Activated gamma-delta T cell treated with anti-CD3 and anti-CD28 coated beads, Interleukin-2, amount 50 U/mL, for 16 hours (primary cell): ENCODE measurements around the gene IRX4.

Experiments
- DNase-seq: peaks from one replicate; pipeline ENCODE4 v3.0.0-alpha.2; 2020; ENCODE audit warnings: low read depth

Gene IRX4

DNA sequence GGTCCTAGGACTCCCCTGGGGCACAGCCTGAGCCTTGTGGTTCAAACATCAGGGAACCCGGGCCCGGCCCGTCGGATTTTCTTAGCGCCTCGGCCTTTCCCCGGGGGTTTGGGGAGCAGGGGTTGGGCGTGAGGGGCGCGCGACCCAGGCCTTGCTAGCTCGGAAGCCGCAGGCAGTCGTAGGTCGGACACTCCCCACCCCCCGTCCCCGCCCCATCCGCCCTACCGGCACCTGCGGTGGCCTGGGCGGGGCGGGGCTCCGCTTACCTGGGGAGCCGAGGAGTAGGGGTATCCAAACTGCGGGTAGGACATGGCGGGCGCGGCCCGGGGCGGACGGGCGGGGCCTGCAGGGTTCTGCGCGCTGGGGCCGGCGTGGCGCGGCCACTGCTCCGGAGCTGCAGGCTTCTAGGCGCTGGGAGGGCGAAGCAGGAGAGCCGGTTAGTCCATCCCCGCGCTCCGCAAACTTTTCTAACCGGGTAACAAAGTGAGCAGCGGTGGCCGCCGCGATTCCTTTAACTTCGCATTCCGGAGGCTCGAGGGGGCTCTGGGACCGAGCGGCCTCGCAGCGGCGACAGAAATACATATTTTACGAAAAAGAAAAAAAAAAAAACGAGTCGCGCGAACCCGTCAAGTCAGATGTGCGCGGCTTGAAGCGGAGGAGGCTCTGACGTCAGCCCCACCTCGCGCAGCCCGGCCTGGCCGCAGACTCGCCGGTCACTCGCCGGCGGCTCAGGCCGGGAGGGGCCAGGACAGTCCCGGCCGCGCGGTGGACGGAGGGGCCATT is at the start of gene IRX4:
Gene IRX4, minus strand, starts transcription at position 589 of the 783 bp plus-strand sequence. Its CDS starts 278 bp downstream, at position 311.
- DNase-seq, result no peak

DNA sequence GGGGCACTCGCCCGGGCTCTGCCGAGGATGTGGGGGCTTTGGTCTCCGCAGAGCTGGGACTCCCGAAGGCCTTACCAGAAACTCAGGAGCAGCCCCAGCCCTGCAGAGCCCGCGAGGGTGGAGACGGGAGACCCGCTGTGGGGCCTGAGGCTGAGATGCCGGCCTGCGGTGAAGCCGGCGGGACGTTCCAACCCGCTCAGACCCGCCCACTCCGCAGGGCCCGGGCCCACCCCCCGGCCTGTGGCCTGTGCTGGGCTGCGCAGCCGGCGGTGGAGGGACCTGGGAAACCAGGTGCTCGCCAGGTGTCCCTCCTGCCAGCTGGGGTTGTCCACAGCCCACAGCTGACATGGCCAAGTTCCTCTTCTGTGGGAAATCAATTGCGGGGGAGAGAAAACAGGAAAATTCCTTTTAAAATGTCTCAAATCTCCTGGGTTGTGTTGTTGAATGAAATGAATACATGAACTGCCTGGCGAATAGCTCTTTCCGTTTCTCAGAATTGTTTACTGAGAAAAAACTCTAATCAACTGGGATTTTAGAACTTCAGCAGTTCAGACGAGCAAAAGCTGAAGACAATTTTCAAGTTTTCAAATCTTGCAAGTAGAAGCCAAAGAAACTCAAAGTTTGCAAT is 49.0 kb upstream of the IRX4 start:
- DNase-seq, result no peak

DNA sequence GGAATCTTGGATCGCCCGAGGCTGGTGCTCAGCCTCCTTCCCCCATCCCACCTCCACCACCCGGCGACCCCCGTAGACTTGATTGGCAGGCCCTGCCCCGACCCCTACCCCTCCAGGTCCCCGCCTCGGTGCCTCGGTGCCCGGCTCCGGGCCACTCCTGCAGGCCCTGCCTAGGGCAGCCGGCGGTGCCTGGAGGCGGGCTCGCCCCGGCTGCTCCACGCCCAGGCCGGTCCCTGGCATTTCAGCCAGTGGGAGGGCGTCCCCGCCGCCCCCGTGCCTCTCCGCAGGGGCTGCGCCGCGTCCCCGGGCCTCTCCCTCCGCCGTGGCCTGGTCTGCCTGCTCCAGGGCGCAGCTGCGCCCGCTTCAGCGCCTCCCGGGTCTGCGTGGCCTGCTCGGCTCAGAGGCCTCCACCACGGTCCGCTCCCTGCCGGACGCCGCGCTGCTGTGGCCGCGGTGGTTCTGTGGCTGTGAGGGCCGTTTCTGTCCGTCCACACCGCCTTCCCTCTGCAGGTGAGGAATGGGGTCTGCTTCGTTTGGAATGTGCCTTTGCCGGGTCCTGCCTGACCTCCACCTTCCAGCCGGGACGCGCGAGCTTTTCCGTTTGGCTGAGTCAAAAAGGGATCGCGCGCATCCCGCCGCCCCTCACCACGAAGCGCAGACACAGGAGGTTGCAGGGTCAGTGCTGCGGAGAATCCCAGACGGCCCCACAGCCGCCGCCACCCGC is 48.3 kb upstream of the IRX4 start:
- DNase-seq, result no peak

DNA sequence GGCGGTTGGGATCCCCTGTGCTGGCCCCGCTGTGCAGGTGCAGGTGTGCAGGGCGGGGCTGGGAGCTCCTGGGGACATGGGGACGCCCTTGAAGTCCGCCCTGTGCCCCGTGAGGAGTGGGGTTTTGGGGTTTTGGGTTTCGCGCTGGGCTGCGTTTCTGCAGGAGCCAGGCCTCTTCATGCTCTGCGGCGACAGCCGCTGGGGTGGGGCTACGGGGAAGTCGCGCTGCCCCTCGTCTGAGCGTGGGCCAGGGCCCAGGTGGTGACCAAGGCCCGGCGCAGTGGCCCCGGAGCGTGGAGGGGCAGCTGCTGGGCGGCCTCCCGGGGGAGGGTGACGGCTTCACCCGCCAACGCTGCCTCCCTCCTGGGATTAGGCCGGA is 47.8 kb upstream of the IRX4 start:
- no peak for DNase-seq

DNA sequence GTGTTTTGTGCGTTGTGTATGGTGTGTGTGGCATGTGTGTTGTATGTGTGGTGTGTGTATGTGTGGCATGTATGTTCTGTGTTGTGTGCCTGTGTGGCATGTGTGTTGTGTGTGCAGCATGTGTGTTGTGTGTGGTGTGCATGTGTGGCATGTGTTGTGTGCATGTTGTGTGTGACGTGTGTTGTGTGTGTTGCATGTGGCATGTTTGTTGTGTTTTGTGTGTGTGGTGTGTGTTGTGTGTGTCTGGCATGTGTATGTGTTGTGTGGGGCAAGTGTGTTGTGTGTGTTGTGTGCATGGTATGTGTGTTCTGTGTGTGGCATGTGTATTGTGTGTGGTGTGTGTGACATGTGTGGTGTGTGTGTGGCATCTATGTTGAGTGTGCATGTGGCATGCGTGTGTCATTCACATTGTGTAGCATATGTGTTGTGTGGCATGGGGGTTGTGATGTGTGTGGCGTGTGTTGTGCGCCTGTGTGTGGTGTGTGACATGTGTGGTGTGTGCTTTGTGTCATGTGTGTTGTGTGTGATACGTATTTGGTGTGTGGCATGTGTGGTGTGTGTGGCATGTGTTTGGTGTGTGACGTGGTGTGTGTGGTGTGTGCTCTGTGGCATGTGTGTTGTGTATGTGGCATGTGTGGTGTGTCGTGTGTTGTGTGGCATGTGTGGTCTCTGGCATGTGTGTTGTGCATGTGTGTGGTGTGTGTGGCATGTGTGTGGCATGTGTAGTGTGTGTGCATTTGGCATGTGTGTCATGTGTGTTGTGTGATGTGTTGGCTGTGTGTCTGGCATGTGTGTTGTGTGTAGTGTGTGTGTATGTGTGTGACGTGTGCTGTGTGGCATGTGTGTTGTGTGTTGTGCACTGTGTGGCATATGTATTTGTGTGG is 46.6 kb upstream of the IRX4 start:
- DNase-seq, result no peak

DNA sequence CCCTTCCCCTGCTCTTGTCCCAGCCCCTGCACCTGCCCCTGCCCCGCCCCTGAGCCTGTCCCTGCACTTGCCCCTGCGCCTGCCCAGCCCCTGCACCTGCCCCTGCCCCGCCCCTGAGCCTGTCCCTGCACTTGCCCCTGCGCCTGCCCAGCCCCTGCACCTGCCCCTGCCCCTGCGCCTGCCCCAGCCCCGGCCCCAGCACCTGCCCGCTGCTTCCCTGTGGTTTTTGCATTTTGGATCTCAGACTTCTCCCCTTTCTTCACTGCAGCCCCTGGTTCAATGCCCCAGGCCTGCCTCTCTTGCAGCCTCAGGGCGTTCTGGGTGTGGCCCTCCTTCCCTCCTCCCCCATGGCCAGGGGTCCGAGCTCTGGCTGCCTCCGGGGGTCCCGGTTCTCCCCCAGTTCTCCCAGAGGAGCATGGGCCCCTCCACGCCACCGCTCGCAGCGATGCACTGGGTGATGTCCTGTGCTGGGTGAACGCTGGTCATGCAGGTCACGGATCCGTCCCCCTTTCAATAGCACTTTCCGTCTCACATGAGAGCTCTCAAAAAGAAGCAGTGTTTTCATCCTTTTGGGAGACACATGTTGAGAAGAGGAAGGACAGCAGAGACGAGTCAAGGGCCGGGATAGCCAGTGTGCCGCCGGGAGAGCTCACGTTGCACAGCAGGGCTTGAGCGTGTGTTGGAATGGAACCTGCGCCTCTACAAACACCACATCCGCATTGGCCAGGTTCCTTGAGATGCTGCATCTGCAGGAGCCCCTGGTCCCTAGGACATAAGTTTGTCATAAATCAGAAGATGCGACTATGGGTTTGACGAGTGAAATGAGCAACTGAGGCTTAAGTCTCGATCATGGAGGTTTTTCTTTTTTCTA is 44.0 kb upstream of the IRX4 start:
- no peak for DNase-seq

DNA sequence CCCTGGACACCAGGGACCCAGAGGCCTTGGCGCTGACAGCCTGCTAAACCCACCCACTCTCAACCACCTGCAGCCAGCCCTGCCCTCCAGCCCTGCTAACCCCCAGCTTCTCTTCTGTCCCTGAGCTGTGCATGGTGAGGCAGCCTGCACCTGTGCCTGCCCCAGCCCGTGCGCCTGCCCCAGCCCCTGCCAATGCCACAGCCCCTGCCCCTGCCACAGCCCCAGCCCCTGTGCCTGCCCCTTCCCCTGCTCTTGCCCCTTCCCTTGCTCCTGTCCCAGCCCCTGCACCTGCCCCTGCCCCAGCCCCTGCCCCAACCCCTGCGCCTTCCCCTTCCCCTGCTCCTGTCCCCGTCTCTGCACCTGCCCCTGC is 43.3 kb upstream of the IRX4 start:
- no peak for DNase-seq

DNA sequence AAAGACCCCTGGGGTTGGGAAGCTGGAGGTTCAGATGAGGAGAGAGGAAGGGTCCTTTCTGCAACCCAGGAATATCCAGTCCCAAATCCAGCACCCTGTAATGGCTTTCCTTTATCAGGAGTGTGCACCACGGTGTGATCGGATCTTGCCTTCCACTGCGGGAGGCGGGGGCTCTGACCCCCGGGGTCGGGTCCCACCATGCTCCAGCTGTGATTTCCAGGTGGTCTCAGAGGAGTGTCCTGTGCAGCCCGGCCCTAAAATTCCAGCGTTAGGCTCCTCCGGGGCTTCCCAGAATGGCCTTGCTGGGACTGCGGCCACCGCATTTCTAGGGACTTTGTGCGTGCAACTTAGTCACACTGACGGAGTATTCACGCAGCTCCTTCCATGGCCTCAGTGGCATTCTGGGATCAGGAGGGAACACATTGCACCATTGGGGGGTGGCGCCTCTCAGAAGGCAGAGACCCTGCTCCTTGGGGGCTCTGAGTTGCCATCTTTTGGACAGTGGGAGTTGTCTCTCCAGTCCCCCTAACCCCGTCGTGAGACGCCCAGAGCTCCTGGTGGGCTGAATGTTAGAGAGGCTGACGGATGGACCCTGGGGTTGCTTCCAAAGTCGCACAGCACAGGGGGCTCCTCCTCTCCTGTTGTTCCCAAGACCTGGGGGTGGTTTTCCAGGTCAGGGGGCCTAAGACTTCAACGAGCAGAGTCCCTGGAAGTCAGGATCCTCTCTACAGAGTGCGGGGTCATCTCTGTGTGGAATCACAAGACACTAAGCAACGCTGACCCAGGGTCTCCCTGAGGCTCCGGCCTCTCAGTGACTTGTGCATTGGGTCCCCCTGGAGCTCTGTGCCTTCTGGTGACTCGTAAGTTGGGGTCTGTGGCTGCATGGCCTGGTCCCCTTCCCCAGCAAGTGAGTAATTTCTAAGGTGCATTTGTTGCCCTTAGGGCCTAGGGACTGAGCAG is 42.7 kb upstream of the IRX4 start:
- no peak for DNase-seq

DNA sequence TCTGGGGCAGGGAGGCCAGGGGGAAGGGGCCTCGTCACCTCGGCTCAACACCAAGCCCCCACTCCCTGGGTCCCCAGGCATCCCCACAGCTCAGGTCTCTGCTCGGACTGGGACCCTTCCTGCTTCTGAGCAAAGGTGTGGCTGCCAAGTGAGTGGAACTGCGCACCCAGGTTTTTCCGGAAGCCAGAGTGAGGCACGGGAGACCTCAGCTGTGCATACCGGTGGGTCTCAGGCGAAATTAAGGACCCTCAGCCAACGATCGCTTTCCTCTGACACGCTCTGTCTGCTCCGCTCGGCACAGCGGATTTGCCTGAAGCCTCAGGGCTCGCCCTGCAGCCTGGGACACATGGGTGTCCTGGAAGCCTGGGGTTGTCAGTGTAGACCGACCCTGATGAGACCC is 41.0 kb upstream of the IRX4 start:
- DNase-seq, result no peak

DNA sequence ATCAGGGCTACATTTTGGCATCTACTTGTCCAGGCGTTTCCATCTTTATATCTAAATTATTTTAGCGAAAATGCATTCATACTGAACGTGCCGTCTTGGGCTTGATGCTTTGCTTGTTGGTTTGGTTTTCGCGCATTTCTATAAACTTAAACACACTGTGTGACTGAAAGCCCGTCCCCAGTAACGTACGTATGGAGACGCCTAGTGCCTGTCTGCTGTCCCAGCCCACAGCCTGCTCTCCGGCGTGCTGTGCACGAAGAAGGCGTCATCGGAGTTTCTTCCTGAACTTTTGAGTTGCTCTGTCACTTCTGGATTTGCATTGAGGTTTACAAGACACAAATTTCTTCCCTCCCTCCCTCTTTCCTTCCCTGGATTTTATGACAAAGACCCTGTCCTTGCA is 40.6 kb upstream of the IRX4 start:
- DNase-seq, result no peak

DNA sequence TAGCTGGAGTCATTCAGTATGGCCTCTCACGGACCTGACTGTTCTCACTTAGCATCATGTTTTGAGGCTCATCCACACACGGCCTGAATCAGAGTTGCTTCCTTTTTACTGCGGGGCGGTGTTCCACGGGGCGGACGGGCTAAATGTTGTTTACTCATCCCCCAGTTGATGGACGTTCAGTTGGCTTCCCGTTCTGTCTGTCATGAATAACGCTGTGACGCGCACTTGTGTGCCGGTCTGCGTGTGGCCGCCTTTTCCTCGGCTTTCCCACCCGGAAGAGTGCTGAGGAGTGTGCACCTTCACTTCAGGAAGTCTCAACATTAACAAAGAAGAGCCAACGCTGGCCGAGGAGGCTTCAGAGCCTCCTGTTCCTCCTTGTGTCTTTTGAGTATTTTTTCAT is 39.0 kb upstream of the IRX4 start:
- no peak for DNase-seq

DNA sequence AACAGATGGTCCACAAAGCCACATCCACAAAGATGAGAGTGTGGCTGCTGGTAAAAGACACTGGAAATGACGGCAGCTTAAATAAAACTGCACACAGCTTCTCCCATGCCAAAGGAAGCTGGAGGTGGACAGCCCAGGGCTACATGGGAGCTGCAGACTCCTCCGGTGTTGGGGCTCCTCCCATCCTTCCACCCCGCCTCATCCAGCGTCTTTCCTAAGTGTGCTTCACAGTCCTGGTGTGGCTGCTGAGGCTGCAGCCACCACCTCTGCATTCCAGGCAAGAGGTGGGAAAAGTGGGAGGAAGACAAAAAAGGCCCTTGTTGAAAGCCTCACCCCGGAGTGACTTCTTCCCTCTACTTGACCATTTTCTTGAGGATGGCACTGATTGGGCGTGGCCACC is 37.0 kb upstream of the IRX4 start:
- DNase-seq, result no peak

DNA sequence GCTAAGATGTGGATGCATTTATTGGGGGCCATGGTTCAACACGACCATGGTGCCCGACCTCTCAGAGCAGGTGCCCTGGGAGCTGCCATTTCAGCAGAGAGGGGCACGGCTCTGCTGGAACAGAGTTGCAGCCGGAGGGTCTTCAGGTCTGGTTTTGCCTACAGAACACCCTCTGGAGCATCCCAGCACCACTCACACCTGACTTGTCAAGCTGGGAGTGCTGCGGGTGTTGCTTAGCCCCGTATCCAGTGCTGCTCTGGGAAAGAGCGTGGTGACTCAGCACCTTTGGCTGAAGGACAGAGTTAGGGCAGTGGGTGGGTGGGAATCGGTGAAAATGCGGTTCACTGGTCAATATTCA is 36.5 kb upstream of the IRX4 start:
- DNase-seq, result no peak

DNA sequence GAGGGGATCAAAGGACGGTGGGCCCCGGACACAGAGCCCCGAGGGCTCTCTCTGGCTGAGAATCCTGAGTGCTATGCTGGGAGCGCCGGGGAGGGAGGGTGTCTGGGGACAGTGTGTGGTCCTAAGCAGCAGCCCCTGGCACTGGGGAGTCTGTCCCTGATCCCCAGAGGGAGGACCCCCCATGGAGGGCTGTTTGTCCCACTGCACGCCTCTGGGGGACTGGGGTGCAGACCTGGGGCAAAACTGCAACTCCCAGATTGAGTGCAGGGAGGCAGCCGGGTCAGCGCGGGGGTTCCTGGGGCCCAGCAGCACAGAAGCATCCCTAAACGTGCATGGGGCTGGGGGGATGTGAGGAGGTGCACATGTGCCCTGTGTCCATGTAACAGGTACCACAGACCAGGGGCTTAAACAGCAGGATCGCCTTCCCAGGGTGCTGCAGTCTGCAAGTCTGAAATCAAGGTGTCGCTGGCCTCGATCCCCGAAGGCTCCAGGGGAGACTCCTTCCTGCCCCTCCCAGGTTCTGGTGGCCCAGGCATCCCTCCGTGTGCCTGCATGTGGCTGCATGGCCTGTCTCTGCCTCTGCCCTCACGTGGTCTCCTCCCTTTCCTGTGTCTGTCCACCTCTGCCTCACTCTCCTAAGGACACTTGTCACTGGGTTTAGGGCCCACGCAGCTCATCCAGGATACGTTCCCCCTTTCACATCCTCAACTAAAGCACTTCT is 35.9 kb upstream of the IRX4 start:
- no peak for DNase-seq

DNA sequence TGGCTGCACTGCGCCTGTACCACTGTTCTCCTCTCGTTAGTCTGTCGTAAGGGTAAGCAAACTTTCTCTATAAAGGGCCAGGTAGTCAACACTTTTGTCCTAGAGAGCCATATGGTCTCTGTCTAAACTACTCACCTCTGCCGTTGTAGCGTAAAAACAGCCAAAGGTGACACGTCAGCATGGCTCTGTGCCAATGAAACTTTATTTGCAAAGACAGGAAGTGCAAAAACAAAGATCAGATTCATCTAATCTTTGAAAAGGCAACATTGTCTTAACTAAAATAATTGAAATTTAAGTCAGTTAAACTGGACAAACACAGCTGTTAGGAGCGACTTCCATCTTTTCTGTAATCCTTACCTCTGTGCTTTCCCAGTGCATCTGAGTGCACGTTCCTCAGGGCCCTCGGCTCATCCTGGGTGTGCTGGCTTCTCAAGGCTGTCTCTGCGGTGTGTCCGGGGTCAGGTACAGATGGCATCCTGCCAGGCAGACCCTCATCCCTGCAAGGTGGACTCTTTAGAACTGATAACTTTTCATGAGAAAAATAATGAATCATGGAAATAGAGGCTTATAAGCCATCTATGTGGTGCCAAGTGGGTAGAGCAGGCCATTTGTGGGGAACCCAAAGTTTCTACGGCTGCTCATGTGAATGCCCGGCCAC is 35.2 kb upstream of the IRX4 start:
- no peak for DNase-seq

DNA sequence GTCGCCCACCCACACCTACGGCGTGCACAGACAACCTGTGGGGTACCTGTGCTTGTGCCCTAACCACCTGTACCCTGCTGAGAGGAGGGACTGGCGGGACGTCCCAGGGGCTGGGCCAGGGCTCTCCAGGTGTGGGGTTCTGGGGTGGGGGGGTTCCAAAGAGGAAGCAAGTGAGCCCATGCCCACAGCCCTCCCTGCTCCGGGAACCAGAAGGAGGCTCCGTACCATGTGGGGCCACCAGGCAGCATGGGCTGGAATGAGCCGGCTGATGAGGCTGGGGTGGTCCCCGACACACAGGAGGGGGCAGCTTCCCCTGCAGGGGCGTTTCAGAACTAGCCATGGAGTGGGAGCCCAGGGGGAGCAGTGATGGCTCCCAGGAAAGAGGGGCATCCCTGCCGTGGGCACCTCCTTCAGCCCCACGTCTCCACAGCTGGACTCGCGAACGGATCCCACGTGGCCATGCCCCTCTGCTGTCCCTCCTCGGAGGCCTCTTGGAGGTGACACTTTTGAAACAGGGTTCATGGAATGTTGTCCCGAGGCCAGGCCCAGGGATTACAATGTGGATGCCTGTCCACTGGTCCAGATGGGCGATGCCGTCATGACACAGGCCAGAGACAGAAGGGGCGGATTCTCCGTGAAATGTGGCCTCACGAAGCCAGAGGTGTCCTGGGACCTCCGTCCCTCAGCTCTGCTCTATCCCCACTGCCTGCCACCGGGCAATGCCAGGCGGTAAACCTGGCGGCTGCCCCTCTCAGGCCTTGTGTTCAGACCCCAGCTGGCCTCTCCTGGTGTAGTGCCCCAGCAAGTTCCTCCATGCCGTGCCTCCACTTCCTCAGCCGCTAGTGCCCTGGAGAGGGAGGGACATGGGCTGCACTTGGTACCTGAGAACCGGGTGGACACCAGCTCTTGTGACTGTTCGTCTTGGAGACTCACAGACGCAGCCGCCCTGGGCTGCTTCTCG is 33.6 kb upstream of the IRX4 start:
- no peak for DNase-seq

DNA sequence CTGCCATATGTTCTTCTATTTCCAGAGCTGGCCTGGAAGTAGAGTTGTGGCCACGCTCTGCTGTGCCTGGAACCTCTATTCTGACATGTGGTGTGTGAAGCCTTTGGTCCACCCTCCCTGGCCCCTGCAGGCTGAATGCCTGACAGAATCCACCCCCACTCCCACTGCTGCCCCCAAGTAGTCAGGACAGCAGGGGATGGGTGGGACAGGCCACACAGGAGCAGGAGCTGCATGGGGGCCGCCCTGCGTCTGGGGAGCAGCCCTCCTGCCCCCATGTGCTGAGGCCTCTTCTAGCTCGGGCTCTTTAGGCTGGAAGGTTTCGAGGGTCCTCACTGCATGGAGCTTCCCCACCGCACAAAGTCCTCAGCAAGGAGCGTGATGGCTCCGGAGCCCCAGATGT is 32.6 kb upstream of the IRX4 start:
- no peak for DNase-seq

DNA sequence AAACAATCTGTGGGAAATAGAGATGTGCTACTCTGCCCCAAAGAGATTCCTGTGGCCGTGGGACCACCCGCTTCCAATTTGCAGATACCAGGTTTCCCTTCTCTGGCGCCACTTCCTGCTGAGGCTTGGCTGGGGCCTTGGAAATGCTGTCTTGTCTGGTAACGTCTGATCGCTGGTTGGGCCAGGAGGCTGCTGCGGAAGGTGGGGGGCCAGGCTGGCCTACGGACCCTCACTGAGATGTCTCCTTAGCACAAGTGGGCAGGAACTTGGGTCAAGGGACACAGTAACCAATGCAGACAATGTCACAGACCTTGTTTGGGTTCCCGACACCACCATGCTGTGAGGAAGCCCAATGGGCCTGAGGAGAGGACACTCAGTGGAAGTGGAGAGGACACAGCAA is 31.7 kb upstream of the IRX4 start:
- DNase-seq, result no peak
